Measurements from ENCODE around the gene PPP1R9A.

- no peak for TF ChIP-seq CTCF (conservative IDR thresholded peaks at IDR 0.05; ENCODE audit: low read length)
- TF ChIP-seq EZH2phosphoT487 (IDR thresholded peaks at IDR 0.05; ENCODE audit: borderline replicate concordance) = no peak
Observed at GRCh38 chr7:94940241-94940640, 32.8 kb downstream of the PPP1R9A start.
